ENCODE measurements around the gene TALDO1. TPM values are rescaled to one million over a fixed set of nuclear protein-coding genes. Genes with fewer than 3 reads are reported as not detected.

The TALDO1 gene
- total RNA-seq, 1 donor from 2014 or later: 196 TPM

DNA sequence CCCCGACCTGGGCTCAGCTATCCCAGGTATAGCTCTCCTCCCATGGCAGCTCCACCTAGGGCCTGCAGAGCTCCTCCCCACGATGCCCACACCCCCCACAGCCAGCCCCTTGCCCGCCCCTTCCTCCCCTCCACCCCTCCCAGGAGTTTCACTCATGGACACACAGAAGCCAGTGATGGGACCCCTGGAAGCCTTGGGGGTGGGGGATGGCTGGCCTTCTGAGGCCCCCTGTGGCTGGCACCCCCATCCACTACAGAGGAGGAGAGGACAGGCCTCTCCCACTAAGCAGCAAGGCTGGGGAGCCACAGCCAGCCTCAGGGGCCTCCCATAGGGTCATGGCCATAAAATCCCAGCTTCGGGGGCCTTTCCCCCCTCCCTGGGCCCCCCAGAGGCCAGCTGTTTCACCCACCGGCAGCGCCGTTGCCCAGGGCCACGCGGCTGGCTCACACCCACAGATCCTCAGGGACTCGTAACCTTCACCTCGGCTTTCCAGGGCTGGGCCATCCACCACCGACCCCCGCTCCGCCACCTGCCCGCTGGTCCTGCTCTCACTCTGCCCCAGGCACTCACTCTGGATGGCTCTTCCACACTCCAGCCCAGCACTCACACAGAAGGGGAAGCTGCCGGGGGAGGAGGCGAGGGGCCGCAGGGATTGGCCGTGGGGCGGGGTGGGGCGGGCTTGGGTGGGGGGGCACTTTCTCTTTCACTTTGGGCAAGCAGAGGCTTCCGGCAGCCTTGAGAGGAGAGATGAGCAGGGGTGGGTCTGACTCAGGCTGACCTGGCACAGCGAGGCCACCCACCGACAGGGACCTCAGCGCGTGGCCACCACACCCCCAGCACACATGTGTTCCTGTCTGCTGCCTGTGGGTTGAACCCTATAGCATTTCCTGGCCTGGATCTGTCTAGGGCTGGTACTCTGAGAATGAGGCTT lies 48.6 kb downstream of the TALDO1 start:
- Histone ChIP-seq H3K27ac (peak overlapping the region; percentile 73), H3K9me3 (no peaks in the 10 kb centered on the region), H3K27me3 (no peaks in the 10 kb centered on the region), H3K36me3 (peaks cover 7% of the 10 kb centered on the region), H3K4me1 (peaks cover 22% of the 10 kb centered on the region), H3K4me3 (peak overlapping the region; percentile 87)
- ATAC-seq: peak; percentile 75
- DNase-seq: peak; percentile 92
- TF ChIP-seq CTCF (IDR thresholded peaks at IDR 0.05): no peak
- intact Hi-C loops (cut with DNase I): no loop called here

- peak overlapping the region; percentile 73 for H3K27ac ChIP-seq
- H3K4me3 ChIP-seq: peak overlapping the region; percentile 87
- no peaks in the 10 kb centered on the region for H3K9me3 ChIP-seq
- TF ChIP-seq CTCF (IDR thresholded peaks at IDR 0.05): no peak
- intact Hi-C loops (cut with DNase I): no loop called here
- peaks cover 22% of the 10 kb centered on the region for H3K4me1 ChIP-seq
- H3K36me3 ChIP-seq: peaks cover 5% of the 10 kb centered on the region
- no peak for ATAC-seq
- no peak for DNase-seq
- H3K27me3 ChIP-seq: no peaks in the 10 kb centered on the region
These were observed 49.5 kb downstream of the TALDO1 start for GRCh38 chr11:796565-797295.

DNA sequence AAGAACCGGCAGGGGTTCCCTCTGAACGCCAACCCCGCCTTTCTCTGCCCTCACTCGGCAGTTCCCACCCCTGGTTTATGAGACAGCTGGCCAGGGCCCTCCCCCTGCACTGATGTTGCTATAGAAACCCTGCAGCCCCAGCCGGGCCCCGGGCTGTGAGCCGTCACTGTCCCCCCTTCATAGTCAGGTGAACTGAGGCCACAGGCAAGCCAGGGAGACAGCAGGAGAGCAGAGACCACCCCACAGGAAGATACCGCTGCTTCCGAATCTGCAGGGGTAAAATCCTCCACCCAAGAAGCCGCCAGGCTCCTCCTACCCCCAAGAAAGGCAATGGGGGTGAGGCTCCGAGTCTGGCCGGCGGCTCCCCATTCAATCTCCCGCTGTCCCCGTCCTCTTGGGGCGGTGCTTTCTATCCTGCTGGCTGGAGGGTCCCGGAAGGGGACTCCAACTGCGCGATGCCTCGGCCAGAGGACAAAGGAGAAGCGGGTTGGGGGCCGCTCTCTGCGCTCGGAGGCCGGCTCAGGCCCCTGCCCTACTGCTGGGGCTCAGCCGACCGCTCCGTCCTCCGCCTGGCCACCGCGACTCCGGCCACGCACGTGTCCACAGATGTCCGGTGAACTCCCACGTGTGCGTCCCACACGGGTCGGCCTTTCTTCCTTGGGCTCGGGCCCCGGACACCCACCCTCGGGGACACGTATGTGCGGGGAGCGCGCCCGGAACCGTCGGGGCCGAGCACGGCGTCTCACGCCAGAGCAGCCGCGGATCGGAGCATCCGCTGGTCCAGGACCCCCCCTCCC lies 50.2 kb downstream of the TALDO1 start:
- TF ChIP-seq CTCF (IDR thresholded peaks at IDR 0.05): no peak
- H3K4me1 ChIP-seq: peaks cover 22% of the 10 kb centered on the region
- peak overlapping the region; percentile 87 for H3K4me3 ChIP-seq
- H3K27ac ChIP-seq: peak overlapping the region; percentile 73
- ATAC-seq (peak; percentile 56), DNase-seq (peak; percentile 88)
- intact Hi-C loops (cut with DNase I): no loop called here
- H3K36me3 ChIP-seq: no peaks in the 10 kb centered on the region
- H3K9me3 ChIP-seq: no peaks in the 10 kb centered on the region
- H3K27me3 ChIP-seq: no peaks in the 10 kb centered on the region

DNA sequence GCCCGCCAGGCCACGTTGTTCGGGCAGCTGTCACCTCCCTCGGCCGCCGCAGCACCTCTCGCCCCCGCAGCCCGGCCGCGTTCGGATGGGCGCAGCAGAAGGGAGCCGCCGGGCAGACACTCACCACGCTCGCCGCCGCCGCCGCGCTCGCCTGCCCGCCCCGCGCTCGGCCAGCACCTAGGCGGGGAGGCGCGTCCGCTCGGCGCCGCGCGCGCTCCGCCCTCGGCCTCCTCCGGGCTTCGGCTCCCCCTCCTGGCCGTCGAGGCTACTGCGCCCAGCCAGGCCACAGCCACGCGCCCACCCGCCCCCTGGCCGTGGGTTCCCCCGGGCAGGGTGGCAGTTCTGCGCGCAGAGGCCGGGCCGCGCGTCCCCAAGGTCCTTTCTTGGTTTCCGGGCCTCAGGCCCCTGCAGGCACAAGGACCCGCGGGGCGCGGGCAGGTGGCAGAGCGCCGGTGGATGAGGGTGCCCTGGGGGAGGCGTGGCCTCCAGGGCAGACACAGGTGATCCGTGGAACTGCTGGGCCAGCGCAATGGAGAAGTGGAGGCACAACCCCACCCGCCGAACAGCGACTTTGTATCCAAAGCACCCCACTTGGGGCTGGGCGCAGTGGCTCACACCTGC lies 50.9 kb downstream of the TALDO1 start, which contains the start of gene SLC25A22:
TSS of gene SLC25A22 (minus strand) at position 189 of the 621 bp plus-strand sequence. CDS start 3,275 bp downstream, outside the sequence.
- no peaks in the 10 kb centered on the region for H3K9me3 ChIP-seq
- H3K27me3 ChIP-seq: no peaks in the 10 kb centered on the region
- H3K36me3 ChIP-seq: no peaks in the 10 kb centered on the region
- intact Hi-C loops (cut with DNase I): no loop called here
- DNase-seq (peak; percentile 92), ATAC-seq (peak; percentile 84)
- TF ChIP-seq CTCF (IDR thresholded peaks at IDR 0.05): peak; percentile 78
- peak within 1 kb of the TSS; percentile 73 for H3K27ac ChIP-seq
- peak within 1 kb of the TSS; percentile 87 for H3K4me3 ChIP-seq
- peaks cover 22% of the 10 kb centered on the region for H3K4me1 ChIP-seq
